PC-9 (cell line): Measurements from ENCODE around the gene GABRA4. TPM values are rescaled to one million over a fixed set of nuclear protein-coding genes. Genes with fewer than 3 reads are reported as not detected.

ENCODE experiments used
- BruUV-seq: library from RNA; stranded (reverse); fragments of 400-500 nt; replicated peaks from 2 replicates; lab custom pipeline; 2021; lab: Mats Ljungman, UMichigan
- CTCF ChIA-PET: fragments of 300-600 bp; sonication (Branson Sonifier 250); formaldehyde crosslinking; loops from one replicate; lab custom pipeline; 2022; ENCODE audit warnings: antibody characterized with exemption; lab: Charles Lee
- POLR2A ChIA-PET: fragments of 300-600 bp; sonication (Branson Sonifier 250); formaldehyde crosslinking; loops from one replicate; lab custom pipeline; 2022; ENCODE audit warnings: antibody characterized with exemption; ENCODE audit not compliant: unreplicated experiment; lab: Charles Lee
- DNase-seq, 2 experiments: peaks; one replicate each; pipeline versions ENCODE4 v3.0.0 to v3.0.0-alpha.2; 2015 to 2022; ENCODE audit warnings: mixed read lengths in 1 of 2
- H2AFZ ChIP-seq: fragments of 200-600 bp; sonication (generic); 2 replicates; pipeline ENCODE4 v1.8.1; 2017; ENCODE audit warnings: antibody characterized with exemption
- H3F3A ChIP-seq: fragments of 200-600 bp; sonication (generic); 2 replicates; pipeline ENCODE4 v1.8.1; 2017; ENCODE audit warnings: antibody characterized with exemption, mild to moderate bottlenecking, low read depth; ENCODE audit not compliant: insufficient read depth
- H3K27ac ChIP-seq: fragments of 200-600 bp; sonication (generic); 2 replicates; pipeline ENCODE4 v1.6.1; 2016; ENCODE audit warnings: mixed run types
- H3K27me3 ChIP-seq: fragments of 200-600 bp; sonication (generic); 2 replicates; pipeline ENCODE4 v1.6.1; 2016; ENCODE audit warnings: low read depth, mixed run types; ENCODE audit not compliant: insufficient read depth
- H3K36me3 ChIP-seq: fragments of 200-600 bp; sonication (generic); 2 replicates; pipeline ENCODE4 v1.6.1; 2016; ENCODE audit warnings: low read depth, mixed run types
- H3K4me1 ChIP-seq: fragments of 200-600 bp; sonication (generic); replicated peaks from 2 replicates; pipeline ENCODE4 v1.6.1; 2016; ENCODE audit warnings: mixed run types; ENCODE audit not compliant: insufficient read depth
- H3K4me2 ChIP-seq: fragments of 200-600 bp; sonication (generic); 2 replicates; pipeline ENCODE4 v1.6.1; 2017; ENCODE audit warnings: mixed run types
- H3K4me3 ChIP-seq: fragments of 200-600 bp; sonication (generic); 2 replicates; pipeline ENCODE4 v1.6.1; 2016; ENCODE audit warnings: mixed run types
- H3K79me2 ChIP-seq: fragments of 200-600 bp; sonication (generic); 2 replicates; pipeline ENCODE4 v1.6.1; 2017; ENCODE audit warnings: low read depth, mixed run types
- H3K9me2 ChIP-seq: fragments of 200-600 bp; sonication (generic); 2 replicates; pipeline ENCODE4 v1.8.1; 2017; ENCODE audit warnings: mild to moderate bottlenecking; ENCODE audit not compliant: insufficient read depth
- H3K9me3 ChIP-seq: fragments of 200-600 bp; sonication (generic); 2 replicates; pipeline ENCODE4 v1.8.1; 2016; ENCODE audit warnings: low read depth; ENCODE audit not compliant: insufficient read depth
- H4K20me1 ChIP-seq: fragments of 200-600 bp; sonication (generic); 2 replicates; pipeline ENCODE4 v1.8.1; 2017; ENCODE audit not compliant: insufficient read depth
- CTCF ChIP-seq: fragments of 200-600 bp; sonication (generic); conservative IDR thresholded peaks from 2 replicates; pipeline ENCODE4 v1.6.1; 2017; ENCODE audit warnings: mixed run types, antibody characterized with exemption, mild to moderate bottlenecking, moderate library complexity
- EZH2 ChIP-seq: fragments of 200-600 bp; sonication (generic); IDR thresholded peaks from 2 replicates; pipeline ENCODE4 v1.8.0; 2017; ENCODE audit warnings: antibody characterized with exemption, low read depth
- intact Hi-C: fragments of 100-400 bp; cut with micrococcal nuclease; formaldehyde crosslinking; loops from one replicate; pipeline ENCODE4 v1.10.0; 2022; ENCODE audit not compliant: unreplicated experiment
- total RNA-seq: library from RNA; stranded (reverse); gene quantifications from 2 replicates; pipeline ENCODE4 v1.2.3, GENCODE V29; 2021

Gene GABRA4
- total RNA-seq, 1 experiment from 2014 or later, result not detected

GRCh38 chr4:46924789-46925529, 68.4 kb downstream of the GABRA4 start:
- TF ChIP-seq EZH2, result no peak
- TF ChIP-seq CTCF, result no peak

GRCh38 chr4:46922205-46922604, 71.2 kb downstream of the GABRA4 start:
- CTCF ChIA-PET, result no interaction called here
- Histone ChIP-seq H3K4me1 (no peaks in the 10 kb centered on the region), H3K9me3 (no peaks in the 10 kb centered on the region), H3F3A (no peaks in the 10 kb centered on the region), H3K9me2 (no peaks in the 10 kb centered on the region), H4K20me1 (no peaks in the 10 kb centered on the region), H3K36me3 (no peaks in the 10 kb centered on the region), H3K4me2 (no peak overlapping the region), H3K4me3 (no peak overlapping the region), H3K27me3 (no peaks in the 10 kb centered on the region), H3K79me2 (no peaks in the 10 kb centered on the region), H2AFZ (no peak overlapping the region), H3K27ac (no peak overlapping the region)
- DNase-seq, result no peak
- BruUV-seq, result no TSS peak
- intact Hi-C loops, result no loop called here
- POLR2A ChIA-PET, result no interaction called here
- TF ChIP-seq EZH2 (no peak), CTCF (no peak)

More at GRCh38 chr4:46924789-46925529, 68.4 kb downstream of the GABRA4 start:
- Histone ChIP-seq H3K9me3 (no peaks in the 10 kb centered on the region), H3K4me2 (no peak overlapping the region), H3K27ac (no peak overlapping the region), H3K4me3 (no peak overlapping the region), H2AFZ (no peak overlapping the region), H4K20me1 (no peaks in the 10 kb centered on the region), H3K79me2 (no peaks in the 10 kb centered on the region), H3K4me1 (no peaks in the 10 kb centered on the region), H3K9me2 (no peaks in the 10 kb centered on the region), H3K27me3 (peaks cover 3% of the 10 kb centered on the region; the same call in 1 of the 2 replicates), H3F3A (no peaks in the 10 kb centered on the region), H3K36me3 (no peaks in the 10 kb centered on the region)
- ChIA-PET CTCF (no interaction called here), POLR2A (no interaction called here)
- no TSS peak for BruUV-seq
- intact Hi-C loops, result no loop called here
- no peak for DNase-seq

- peak within 1 kb of the TSS; percentile 70 for H3K4me3 ChIP-seq
- intact Hi-C loops, result no loop called here
- no peaks in the 10 kb centered on the region for H3K9me2 ChIP-seq
- BruUV-seq, result no TSS peak
- CTCF ChIA-PET, result no interaction called here
- no peaks in the 10 kb centered on the region for H3K36me3 ChIP-seq
- H2AFZ ChIP-seq, result peak within 1 kb of the TSS; percentile 80
- no peak for TF ChIP-seq CTCF
- no peaks in the 10 kb centered on the region for H3K9me3 ChIP-seq
- H4K20me1 ChIP-seq, result no peaks in the 10 kb centered on the region; the same call in 1 of the 2 replicates
- H3K27ac ChIP-seq, result peak within 1 kb of the TSS; percentile 37; the same call in 1 of the 2 replicates
- peaks cover 19% of the 10 kb centered on the region; the same call in 1 of the 2 replicates for H3K79me2 ChIP-seq
- no peaks in the 10 kb centered on the region for H3F3A ChIP-seq
- POLR2A ChIA-PET, result no interaction called here
- DNase-seq, result peak; percentile 26 to 79
- no peaks in the 10 kb centered on the region for H3K27me3 ChIP-seq
- H3K4me1 ChIP-seq, result no peaks in the 10 kb centered on the region
- peak within 1 kb of the TSS; percentile 65 for H3K4me2 ChIP-seq
Measured at GRCh38 chr4:46909078-46909477, 84.3 kb downstream of the GABRA4 start, which contains the start of gene COX7B2. Gene COX7B2, minus strand, starts transcription at chr4:46909245. Its CDS starts 174,053 bp downstream, at chr4:46735192.
